Measurements from ENCODE around the gene OR1K1.

DNA sequence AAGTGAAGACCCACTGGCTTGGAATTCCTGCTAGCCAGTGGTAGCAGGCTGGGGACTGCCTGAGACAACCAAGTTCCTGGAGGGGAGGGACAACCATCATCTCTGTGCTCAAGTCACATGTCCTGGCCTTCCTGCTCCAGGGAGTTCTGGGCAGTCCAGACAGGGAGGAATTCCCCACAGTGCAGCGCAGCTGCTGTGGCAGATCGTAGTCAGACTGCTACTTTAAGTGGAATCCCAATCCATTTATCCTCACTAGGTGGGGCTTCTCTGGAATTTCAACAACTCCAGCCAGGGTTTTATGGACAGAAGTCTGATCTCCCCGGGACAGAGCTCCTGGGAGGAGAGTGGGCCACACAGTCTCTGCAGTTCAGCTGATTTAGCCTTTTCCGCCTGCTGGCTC lies 32.1 kb upstream of the OR1K1 start:
- TF ChIP-seq, protein P1, sequence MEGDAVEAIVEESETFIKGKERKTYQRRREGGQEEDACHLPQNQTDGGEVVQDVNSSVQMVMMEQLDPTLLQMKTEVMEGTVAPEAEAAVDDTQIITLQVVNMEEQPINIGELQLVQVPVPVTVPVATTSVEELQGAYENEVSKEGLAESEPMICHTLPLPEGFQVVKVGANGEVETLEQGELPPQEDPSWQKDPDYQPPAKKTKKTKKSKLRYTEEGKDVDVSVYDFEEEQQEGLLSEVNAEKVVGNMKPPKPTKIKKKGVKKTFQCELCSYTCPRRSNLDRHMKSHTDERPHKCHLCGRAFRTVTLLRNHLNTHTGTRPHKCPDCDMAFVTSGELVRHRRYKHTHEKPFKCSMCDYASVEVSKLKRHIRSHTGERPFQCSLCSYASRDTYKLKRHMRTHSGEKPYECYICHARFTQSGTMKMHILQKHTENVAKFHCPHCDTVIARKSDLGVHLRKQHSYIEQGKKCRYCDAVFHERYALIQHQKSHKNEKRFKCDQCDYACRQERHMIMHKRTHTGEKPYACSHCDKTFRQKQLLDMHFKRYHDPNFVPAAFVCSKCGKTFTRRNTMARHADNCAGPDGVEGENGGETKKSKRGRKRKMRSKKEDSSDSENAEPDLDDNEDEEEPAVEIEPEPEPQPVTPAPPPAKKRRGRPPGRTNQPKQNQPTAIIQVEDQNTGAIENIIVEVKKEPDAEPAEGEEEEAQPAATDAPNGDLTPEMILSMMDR (optimal IDR thresholded peaks at IDR 0.05 in 1 of 3, IDR thresholded peaks at IDR 0.05 in 1 of 3, conservative IDR thresholded peaks at IDR 0.05 in 1 of 3; ENCODE audit: extremely low read depth in 1 of 3, insufficient read depth in 2 of 3, low read length in 3 of 3), result no peak
- TF ChIP-seq EZH2 (IDR thresholded peaks at IDR 0.05; ENCODE audit: low read length), result no peak

Measured in keratinocyte (primary cell).